ENCODE data around the gene PHLDA2.
A peak's percentile ranks its signal among the peaks of the same experiment; 100 is the strongest.

PHLDA2 gene

GRCh38 chr11:2924821-2925675 lies 4.2 kb downstream of the PHLDA2 start:
- Histone ChIP-seq H3K4me1 (ENCODE audit: control insufficient read depth, insufficient read depth, low read length) (no peaks in the 10 kb centered on the region), H3K27ac (ENCODE audit: extremely low read depth, low read depth, low read length) (no peak overlapping the region), H3K9me3 (ENCODE audit: control insufficient read depth, insufficient read depth, low read depth, low read length) (no peaks in the 10 kb centered on the region), H3K36me3 (ENCODE audit: control insufficient read depth in 2 of 2, insufficient read depth in 1 of 2, low read length in 2 of 2) (no peaks in the 10 kb centered on the region), H3K4me3 (ENCODE audit: low read depth, low read length) (no peak overlapping the region)
- ChIA-PET POLR2A (no interaction called here), CTCF (interaction anchor here (0.7 to 1.5 kb wide), 5 partner anchors 12 to 393 kb away, joined by 3 to 4 read pairs (median 3); no protein-coding TSS in a partner anchor)
- no peak for TF ChIP-seq HOXA7 (CRISPR knock-in tag; IDR thresholded peaks at IDR 0.05; ENCODE audit: borderline replicate concordance)
- no peak for TF ChIP-seq ZNF2 (tag by site-specific recombination; IDR thresholded peaks at IDR 0.05)
- 0 out of 2 replicates have a peak, but pooled peaks have one; percentile 8 for TF ChIP-seq SP2 (tag by site-specific recombination; IDR thresholded peaks at IDR 0.05)
- no peak for TF ChIP-seq GLIS1 (tag by site-specific recombination; IDR thresholded peaks at IDR 0.05)
- TF ChIP-seq ZNF148 (tag by site-specific recombination; IDR thresholded peaks at IDR 0.05; ENCODE audit: borderline replicate concordance): no peak
- TF ChIP-seq ZFHX2 (tag by site-specific recombination; conservative IDR thresholded peaks at IDR 0.05): peak; percentile 22; the same call in 1 of the 2 replicates
- TF ChIP-seq REST (tag by site-specific recombination; IDR thresholded peaks at IDR 0.05): no peak
- TF ChIP-seq ZNF132 (tag by site-specific recombination; IDR thresholded peaks at IDR 0.05; ENCODE audit: borderline replicate concordance): no peak

DNA sequence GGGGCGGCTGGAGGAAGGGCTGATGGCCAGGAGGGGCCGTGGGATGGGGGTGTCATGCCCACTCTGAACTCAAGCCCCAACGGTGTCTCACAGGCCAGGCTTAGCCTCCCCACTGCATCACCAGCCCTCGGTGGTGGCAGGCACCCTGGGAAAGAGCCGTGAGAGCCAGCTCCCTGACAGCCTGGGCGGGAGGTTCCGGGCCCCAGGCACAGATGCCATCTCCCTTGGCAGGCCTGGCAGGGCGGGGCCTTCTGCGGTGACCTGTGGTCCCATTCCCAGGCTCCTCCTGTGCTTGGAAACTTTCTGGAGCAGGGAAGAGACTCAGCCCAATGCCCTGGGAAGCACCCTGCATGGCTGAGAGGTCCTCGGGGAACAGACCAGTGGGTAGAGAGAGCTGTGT lies 4.8 kb downstream of the PHLDA2 start:
- Histone ChIP-seq H3K27ac (ENCODE audit: extremely low read depth, low read depth, low read length) (no peak overlapping the region), H3K4me1 (ENCODE audit: control insufficient read depth, insufficient read depth, low read length) (no peaks in the 10 kb centered on the region), H3K36me3 (ENCODE audit: control insufficient read depth in 2 of 2, insufficient read depth in 1 of 2, low read length in 2 of 2) (no peaks in the 10 kb centered on the region), H3K9me3 (ENCODE audit: control insufficient read depth, insufficient read depth, low read depth, low read length) (no peaks in the 10 kb centered on the region), H3K4me3 (ENCODE audit: low read depth, low read length) (no peak overlapping the region)
- ChIA-PET CTCF (interaction anchor here (0.7 to 1.5 kb wide), 4 partner anchors 11 to 392 kb away, joined by 3 to 4 read pairs (median 3); no protein-coding TSS in a partner anchor), POLR2A (no interaction called here)
- TF ChIP-seq ZBTB1 (tag by site-specific recombination; IDR thresholded peaks at IDR 0.05) (no peak), IKZF3 (tag by site-specific recombination; IDR thresholded peaks at IDR 0.05) (no peak), MEIS1 (CRISPR knock-in tag; IDR thresholded peaks at IDR 0.05; ENCODE audit: borderline replicate concordance) (no peak), ZNF19 (tag by site-specific recombination; IDR thresholded peaks at IDR 0.05; ENCODE audit: low read depth) (no peak)

DNA sequence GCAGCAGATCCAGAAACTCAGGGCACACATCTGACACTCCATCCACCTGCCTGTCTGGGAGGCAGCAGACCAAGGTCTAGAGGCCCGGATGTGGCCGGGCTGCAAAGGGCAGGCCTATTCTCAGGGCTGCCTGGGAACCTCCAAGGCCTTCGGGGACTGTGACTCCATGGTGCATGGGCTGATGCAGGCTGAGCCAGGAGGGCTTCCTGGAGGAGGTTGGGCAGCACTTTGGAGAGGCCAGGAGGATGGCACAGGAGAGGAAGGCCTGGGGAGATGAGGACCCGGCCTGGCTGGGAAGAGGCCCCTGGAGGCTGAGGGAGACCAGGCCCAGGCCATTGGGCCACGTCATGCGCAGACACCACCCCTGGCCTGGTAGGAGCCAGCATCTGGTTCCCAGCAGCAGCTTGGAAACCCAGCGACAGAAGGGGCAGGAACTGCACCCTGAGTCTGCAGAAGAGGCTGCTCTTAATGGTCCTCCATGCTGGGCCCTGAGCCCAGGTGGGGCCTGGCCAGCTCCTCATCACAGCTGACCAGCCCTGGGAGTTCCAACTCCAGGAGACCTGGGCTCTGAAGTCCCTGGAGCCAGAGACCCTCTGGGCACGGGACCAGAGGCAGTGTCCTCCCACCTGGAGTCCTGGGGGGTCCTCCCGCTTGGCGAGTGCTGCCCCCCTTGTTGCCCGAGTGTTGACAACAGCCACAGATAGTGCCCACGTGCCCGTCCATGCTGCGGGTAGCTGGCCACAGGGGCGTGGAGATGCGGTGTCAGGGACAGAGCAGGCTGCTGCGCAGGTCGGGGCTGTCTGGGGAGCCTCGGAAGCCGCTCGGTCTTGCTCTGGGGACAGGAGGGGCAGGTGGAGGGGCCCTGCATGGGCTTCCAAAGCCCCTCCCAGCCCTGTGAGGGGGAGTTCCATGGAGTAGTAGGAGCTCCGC lies 5.5 kb downstream of the PHLDA2 start:
- ChIA-PET POLR2A (no interaction called here), CTCF (interaction anchor here (0.8 to 1.4 kb wide), 2 partner anchors 92 to 391 kb away, joined by 3 read pairs; no protein-coding TSS in a partner anchor)
- Histone ChIP-seq H3K4me1 (ENCODE audit: control insufficient read depth, insufficient read depth, low read length) (no peaks in the 10 kb centered on the region), H3K4me3 (ENCODE audit: low read depth, low read length) (no peak overlapping the region), H3K27ac (ENCODE audit: extremely low read depth, low read depth, low read length) (no peak overlapping the region), H3K9me3 (ENCODE audit: control insufficient read depth, insufficient read depth, low read depth, low read length) (no peaks in the 10 kb centered on the region), H3K36me3 (ENCODE audit: control insufficient read depth in 2 of 2, insufficient read depth in 1 of 2, low read length in 2 of 2) (no peaks in the 10 kb centered on the region)
- TF ChIP-seq ZXDB (tag by site-specific recombination; IDR thresholded peaks at IDR 0.05) (no peak), ZNF155 (tag by site-specific recombination; IDR thresholded peaks at IDR 0.05) (no peak)
